ENCODE results near the gene SEC14L1.

SEC14L1 gene

DNA sequence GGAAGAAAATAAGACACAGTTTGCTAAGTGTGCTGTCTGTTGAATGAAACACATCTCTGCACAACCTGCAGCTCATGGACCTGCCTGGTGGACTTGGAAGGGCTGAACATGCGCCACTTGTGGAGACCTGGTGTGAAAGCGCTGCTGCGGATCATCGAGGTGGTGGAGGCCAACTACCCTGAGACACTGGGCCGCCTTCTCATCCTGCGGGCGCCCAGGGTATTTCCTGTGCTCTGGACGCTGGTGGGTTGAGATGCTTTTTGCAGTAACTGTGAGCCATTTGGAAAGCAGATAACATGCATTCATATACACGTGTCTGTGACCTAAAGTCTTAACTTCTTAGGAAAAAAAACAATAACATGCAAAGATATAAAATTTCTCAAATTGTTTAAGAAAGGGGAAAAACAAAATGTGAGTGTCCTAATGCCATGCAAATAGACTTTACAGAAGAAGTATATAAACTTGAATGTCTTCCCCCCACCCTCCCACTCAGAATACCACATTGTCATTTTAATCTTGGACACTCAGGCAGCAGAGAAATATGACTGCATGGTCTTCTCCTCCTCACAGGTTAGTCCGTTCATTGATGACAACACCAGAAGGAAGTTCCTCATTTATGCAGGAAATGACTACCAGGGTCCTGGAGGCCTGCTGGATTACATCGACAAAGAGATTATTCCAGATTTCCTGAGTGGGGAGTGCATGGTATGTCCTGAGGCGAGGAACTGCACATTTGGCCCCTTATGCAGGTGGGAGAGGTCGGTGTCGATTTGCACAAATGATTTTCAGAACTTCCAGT lies 65.6 kb downstream of the SEC14L1 start:
- Mint-ChIP-seq H3K36me3 (ENCODE audit: low read depth) (peaks cover 80% of the 10 kb centered on the region), H3K9me3 (no peaks in the 10 kb centered on the region), H3K27ac (peak overlapping the region in 1 of 3 experiments; percentile 29), H3K27me3 (ENCODE audit: low read depth) (no peaks in the 10 kb centered on the region), H3K4me3 (no peak overlapping the region), H3K4me1 (peaks cover 39% of the 10 kb centered on the region)
- TF ChIP-seq, protein P1, sequence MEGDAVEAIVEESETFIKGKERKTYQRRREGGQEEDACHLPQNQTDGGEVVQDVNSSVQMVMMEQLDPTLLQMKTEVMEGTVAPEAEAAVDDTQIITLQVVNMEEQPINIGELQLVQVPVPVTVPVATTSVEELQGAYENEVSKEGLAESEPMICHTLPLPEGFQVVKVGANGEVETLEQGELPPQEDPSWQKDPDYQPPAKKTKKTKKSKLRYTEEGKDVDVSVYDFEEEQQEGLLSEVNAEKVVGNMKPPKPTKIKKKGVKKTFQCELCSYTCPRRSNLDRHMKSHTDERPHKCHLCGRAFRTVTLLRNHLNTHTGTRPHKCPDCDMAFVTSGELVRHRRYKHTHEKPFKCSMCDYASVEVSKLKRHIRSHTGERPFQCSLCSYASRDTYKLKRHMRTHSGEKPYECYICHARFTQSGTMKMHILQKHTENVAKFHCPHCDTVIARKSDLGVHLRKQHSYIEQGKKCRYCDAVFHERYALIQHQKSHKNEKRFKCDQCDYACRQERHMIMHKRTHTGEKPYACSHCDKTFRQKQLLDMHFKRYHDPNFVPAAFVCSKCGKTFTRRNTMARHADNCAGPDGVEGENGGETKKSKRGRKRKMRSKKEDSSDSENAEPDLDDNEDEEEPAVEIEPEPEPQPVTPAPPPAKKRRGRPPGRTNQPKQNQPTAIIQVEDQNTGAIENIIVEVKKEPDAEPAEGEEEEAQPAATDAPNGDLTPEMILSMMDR (IDR thresholded peaks at IDR 0.05; ENCODE audit: unreplicated experiment in 3 of 3), result no peak

DNA sequence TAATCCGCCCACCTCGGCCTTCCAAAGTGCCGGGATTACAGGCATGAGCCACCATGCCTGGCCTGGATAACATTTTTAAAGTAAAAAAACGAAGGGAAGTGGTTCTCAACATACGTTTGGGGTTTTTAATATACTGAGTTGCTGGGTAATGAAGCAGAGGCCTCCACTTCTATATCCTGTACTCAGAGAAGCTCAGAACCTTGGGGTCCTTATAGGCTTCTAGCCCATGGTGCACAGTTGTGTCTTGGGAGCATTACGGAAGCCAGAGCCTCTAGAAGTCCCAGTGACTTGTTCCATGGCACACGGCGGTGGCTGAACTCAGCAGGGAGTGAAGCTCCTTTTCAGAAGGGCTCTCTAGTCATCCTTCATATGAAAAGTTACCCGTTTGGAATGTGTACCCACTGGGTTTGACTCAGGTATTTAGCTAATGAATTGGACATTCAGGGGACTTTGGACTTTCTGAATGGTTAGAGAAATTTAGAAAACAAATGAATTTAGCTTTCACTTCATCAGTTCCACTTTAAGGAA lies 67.0 kb downstream of the SEC14L1 start:
- Mint-ChIP-seq H3K27ac (peak overlapping the region in 2 of 3 experiments; percentile 64 to 85), H3K4me3 (no peak overlapping the region), H3K4me1 (peaks cover 42% of the 10 kb centered on the region), H3K27me3 (ENCODE audit: low read depth) (no peaks in the 10 kb centered on the region), H3K36me3 (ENCODE audit: low read depth) (peaks cover 86% of the 10 kb centered on the region), H3K9me3 (no peaks in the 10 kb centered on the region)
- TF ChIP-seq, protein P1 (IDR thresholded peaks at IDR 0.05; ENCODE audit: unreplicated experiment in 3 of 3), result no peak

DNA sequence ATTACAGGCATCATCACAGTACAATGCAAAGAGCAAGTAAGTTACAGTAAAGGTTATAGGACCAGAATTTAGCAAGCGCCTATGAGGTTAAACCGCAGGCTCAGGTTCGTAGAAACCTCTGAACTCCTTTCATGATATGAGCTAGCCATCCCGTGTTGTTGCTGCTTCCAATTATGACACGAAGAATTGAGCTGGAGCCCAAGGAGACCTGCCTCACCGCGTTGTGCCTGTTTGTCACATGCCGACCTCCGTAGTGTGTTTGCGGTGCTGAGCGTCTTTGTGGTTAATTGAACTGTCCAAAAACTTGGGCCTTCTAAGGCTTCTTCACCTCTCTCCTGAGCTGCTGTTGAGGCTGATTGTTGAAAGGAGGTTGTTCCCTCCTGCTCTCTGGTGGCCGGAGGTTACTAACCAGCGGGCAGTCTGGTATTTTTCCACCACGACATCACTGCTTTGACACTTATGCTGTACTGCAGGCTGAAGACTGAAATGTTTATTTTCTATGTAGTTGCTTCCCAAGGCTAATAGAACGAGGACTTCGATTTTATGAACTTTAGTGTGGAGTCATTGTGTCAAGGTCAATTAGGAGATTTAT lies 67.5 kb downstream of the SEC14L1 start:
- Mint-ChIP-seq H3K4me3 (no peak overlapping the region), H3K9me3 (no peaks in the 10 kb centered on the region), H3K27ac (peak overlapping the region; percentile 64 to 85 (median 79)), H3K4me1 (peaks cover 38% of the 10 kb centered on the region), H3K27me3 (ENCODE audit: low read depth) (no peaks in the 10 kb centered on the region), H3K36me3 (ENCODE audit: low read depth) (peaks cover 88% of the 10 kb centered on the region)
- TF ChIP-seq, protein P1 (IDR thresholded peaks at IDR 0.05; ENCODE audit: unreplicated experiment in 3 of 3), result peak in 1 of 3 experiments; percentile 31

DNA sequence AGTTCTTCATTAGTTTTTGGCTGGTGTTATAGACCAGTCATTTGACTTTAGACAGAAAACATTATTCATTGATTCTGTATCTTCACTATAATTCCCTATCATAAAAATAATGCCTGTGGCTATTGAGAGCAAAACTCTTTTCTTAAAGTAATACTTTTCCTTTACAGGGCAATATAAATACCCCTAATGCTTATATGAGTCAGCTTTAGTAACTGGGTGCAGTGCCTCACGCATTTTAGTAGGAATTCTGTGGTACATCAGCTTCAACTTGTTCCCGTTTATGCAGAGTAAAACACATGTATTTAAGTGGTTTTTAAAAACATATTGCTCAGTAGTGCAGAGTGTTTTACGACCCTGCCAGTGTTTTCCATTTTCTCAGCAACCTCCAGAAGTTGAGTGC lies 68.1 kb downstream of the SEC14L1 start:
- Mint-ChIP-seq H3K4me3 (no peak overlapping the region), H3K36me3 (ENCODE audit: low read depth) (peaks cover 83% of the 10 kb centered on the region), H3K27ac (peak overlapping the region; percentile 64 to 85 (median 79)), H3K4me1 (peaks cover 37% of the 10 kb centered on the region), H3K9me3 (no peaks in the 10 kb centered on the region), H3K27me3 (ENCODE audit: low read depth) (no peaks in the 10 kb centered on the region)
- TF ChIP-seq, protein P1 (IDR thresholded peaks at IDR 0.05; ENCODE audit: unreplicated experiment in 3 of 3), result no peak

DNA sequence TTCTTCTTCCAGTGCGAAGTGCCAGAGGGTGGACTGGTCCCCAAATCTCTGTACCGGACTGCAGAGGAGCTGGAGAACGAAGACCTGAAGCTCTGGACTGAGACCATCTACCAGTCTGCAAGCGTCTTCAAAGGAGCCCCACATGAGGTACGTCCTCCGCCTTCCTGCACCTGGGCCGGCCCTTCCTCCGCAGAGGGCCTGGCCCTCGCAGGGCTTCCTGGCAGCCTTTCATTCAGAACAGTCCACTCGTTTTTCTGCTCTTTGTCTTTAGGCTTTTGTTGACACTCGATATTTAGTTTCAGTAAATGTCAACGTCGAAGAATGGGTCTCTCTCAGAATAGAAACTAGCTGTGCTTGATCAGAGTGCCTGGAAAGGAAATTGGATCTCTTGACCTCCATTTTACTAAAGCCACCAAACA lies 68.6 kb downstream of the SEC14L1 start:
- Mint-ChIP-seq H3K4me1 (peaks cover 37% of the 10 kb centered on the region), H3K27me3 (ENCODE audit: low read depth) (no peaks in the 10 kb centered on the region), H3K4me3 (no peak overlapping the region), H3K9me3 (no peaks in the 10 kb centered on the region), H3K27ac (peak overlapping the region; percentile 56 to 79 (median 64)), H3K36me3 (ENCODE audit: low read depth) (peaks cover 85% of the 10 kb centered on the region)
- TF ChIP-seq, protein P1 (IDR thresholded peaks at IDR 0.05; ENCODE audit: unreplicated experiment in 3 of 3), result no peak

Data from nephron (organoid).